H1 (cell line): ENCODE measurements around the gene HRH3. TPM values are rescaled to one million over a fixed set of nuclear protein-coding genes. Genes with fewer than 3 reads are reported as not detected.

Source experiments
- CTCF ChIA-PET: fragments of 300-600 bp; sonication (Branson Sonifier 250); formaldehyde crosslinking; loops from one replicate; lab custom pipeline; 2021; ENCODE audit not compliant: partially characterized antibody; lab: Charles Lee
- POLR2A ChIA-PET: fragments of 300-600 bp; sonication (Branson Sonifier 250); formaldehyde crosslinking; loops from one replicate; lab custom pipeline; 2021; ENCODE audit warnings: inconsistent platforms; ENCODE audit not compliant: partially characterized antibody; lab: Charles Lee
- DNase-seq, 2 experiments: peaks; one replicate each; pipeline versions ENCODE4 v3.0.0 to v3.0.0-alpha.2; 2010 to 2022; ENCODE audit warnings: low spot score in 2 of 2, low read depth in 1 of 2, mixed read lengths in 1 of 2
- FAIRE-seq: peaks from 2 replicates; lab custom pipeline; 2011; peaks lifted over from hg19 to GRCh38; lab: Jason Lieb, UNC
- H2AFZ ChIP-seq: 2 replicates; pipeline ENCODE4 v1.8.1; 2012; ENCODE audit warnings: low read length, inconsistent platforms
- H2AK5ac ChIP-seq: 2 replicates; pipeline ENCODE4 v1.6.1; 2013; ENCODE audit warnings: low read depth, low read length
- H2BK120ac ChIP-seq: replicated peaks from 2 replicates; pipeline ENCODE3; 2013; ENCODE audit warnings: low read depth, low read length, inconsistent platforms
- H2BK12ac ChIP-seq: 2 replicates; pipeline ENCODE4 v1.6.1; 2013; ENCODE audit warnings: low read depth, low read length
- H2BK15ac ChIP-seq: 2 replicates; pipeline ENCODE4 v1.6.1; 2013; ENCODE audit warnings: low read length
- H2BK20ac ChIP-seq: 2 replicates; pipeline ENCODE4 v1.6.1; 2013; ENCODE audit warnings: low read length
- H2BK5ac ChIP-seq: 2 replicates; pipeline ENCODE4 v1.6.1; 2013; ENCODE audit warnings: low read depth, low read length
- H3K14ac ChIP-seq: 2 replicates; pipeline ENCODE4 v1.6.1; 2013; ENCODE audit warnings: inconsistent platforms; ENCODE audit not compliant: insufficient read length
- H3K18ac ChIP-seq: 2 replicates; pipeline ENCODE4 v1.6.1; 2013; ENCODE audit warnings: low read length; ENCODE audit errors: extremely low read depth
- H3K23ac ChIP-seq: 2 replicates; pipeline ENCODE4 v1.6.1; 2013; ENCODE audit warnings: inconsistent platforms; ENCODE audit not compliant: insufficient read length
- H3K23me2 ChIP-seq: 2 replicates; pipeline ENCODE4 v1.6.1; 2013; ENCODE audit warnings: low read depth, low read length
- H3K27ac ChIP-seq: 2 replicates; pipeline ENCODE4 v1.6.1; 2011; ENCODE audit warnings: low read depth, low read length, inconsistent platforms
- H3K27me3 ChIP-seq, 4 experiments: replicated peaks in 1 of 4; 1 replicate in 1 of 4; 2 replicates in 3 of 4; pipeline versions ENCODE4 v1.6.1 to v1.8.1; 2011 to 2013; ENCODE audit warnings: low read length in 3 of 4, mild to moderate bottlenecking in 3 of 4, inconsistent platforms in 2 of 4, mixed read lengths in 2 of 4, moderate library complexity in 1 of 4; ENCODE audit not compliant: control insufficient read depth in 3 of 4, insufficient read depth in 3 of 4; ENCODE audit errors: extremely low read depth in 1 of 4
- H3K36me3 ChIP-seq, 4 experiments: 2 replicates each; pipeline versions ENCODE4 v1.6.1 to v1.8.1; 2011 to 2013; ENCODE audit warnings: mild to moderate bottlenecking in 4 of 4, low read length in 3 of 4, moderate library complexity in 2 of 4, control low read depth in 1 of 4, inconsistent platforms in 1 of 4; ENCODE audit not compliant: insufficient read depth in 4 of 4, control insufficient read depth in 2 of 4
- H3K4ac ChIP-seq: replicated peaks from 2 replicates; pipeline ENCODE3; 2013; ENCODE audit warnings: low read length, low read depth, mixed read lengths, inconsistent platforms; ENCODE audit not compliant: insufficient read length
- H3K4me1 ChIP-seq, 4 experiments: replicated peaks in 1 of 4; 1 replicate in 1 of 4; 2 replicates in 3 of 4; pipeline versions ENCODE4 v1.6.1 to v1.8.1; 2011 to 2013; ENCODE audit warnings: low read length in 3 of 4, inconsistent platforms in 2 of 4, mixed read lengths in 1 of 4; ENCODE audit not compliant: insufficient read depth in 4 of 4, control insufficient read depth in 3 of 4
- H3K4me2 ChIP-seq, 2 experiments: 2 replicates each; pipeline versions ENCODE4 v1.6.1 to v1.8.1; 2011 to 2013; ENCODE audit warnings: low read depth in 2 of 2, low read length in 2 of 2, control low read depth in 1 of 2, inconsistent platforms in 1 of 2, mild to moderate bottlenecking in 1 of 2; ENCODE audit not compliant: insufficient read depth in 1 of 2
- H3K4me3 ChIP-seq, 4 experiments: fragments of 200-600, 300-600 bp in 1 of 4; sonication (generic), shearing (Covaris generic), sonication (Bioruptor Twin) in 1 of 4; 2 replicates each; pipeline versions ENCODE4 v1.5.1 to v1.8.1; 2011 to 2016; ENCODE audit warnings: low read length in 4 of 4, low read depth in 3 of 4, control low read depth in 2 of 4, inconsistent platforms in 2 of 4, mild to moderate bottlenecking in 2 of 4, mixed read lengths in 1 of 4, moderate library complexity in 1 of 4; ENCODE audit not compliant: insufficient read depth in 2 of 4; ENCODE audit errors: extremely low read depth in 1 of 4
- H3K56ac ChIP-seq: replicated peaks from 2 replicates; pipeline ENCODE3; 2013; ENCODE audit warnings: low read depth, mild to moderate bottlenecking, mixed read lengths, low read length, inconsistent platforms; ENCODE audit not compliant: insufficient read length
- H3K79me1 ChIP-seq: 2 replicates; pipeline ENCODE4 v1.6.1; 2013; ENCODE audit warnings: low read depth, low read length, control low read depth
- H3K79me2 ChIP-seq, 2 experiments: 2 replicates each; pipeline versions ENCODE4 v1.6.1 to v1.8.1; 2012 to 2013; ENCODE audit warnings: low read length in 2 of 2, mild to moderate bottlenecking in 2 of 2, inconsistent platforms in 1 of 2; ENCODE audit not compliant: insufficient read depth in 2 of 2, control insufficient read depth in 1 of 2
- H3K9ac ChIP-seq, 4 experiments: replicated peaks in 1 of 4; 1 replicate in 1 of 4; 2 replicates in 3 of 4; pipeline versions ENCODE4 v1.6.1 to v1.8.1; 2011 to 2013; ENCODE audit warnings: low read depth in 3 of 4, low read length in 3 of 4, control low read depth in 2 of 4, mild to moderate bottlenecking in 2 of 4, moderate library complexity in 2 of 4, inconsistent platforms in 1 of 4; ENCODE audit errors: extremely low read depth in 1 of 4
- H3K9me3 ChIP-seq, 2 experiments: 2 replicates each; pipeline versions ENCODE4 v1.6.1 to v1.8.1; 2012 to 2013; ENCODE audit warnings: mild to moderate bottlenecking in 2 of 2, moderate library complexity in 2 of 2, control low read depth in 1 of 2, inconsistent platforms in 1 of 2, low read depth in 1 of 2, low read length in 1 of 2, mixed read lengths in 1 of 2; ENCODE audit not compliant: insufficient read depth in 2 of 2
- H4K20me1 ChIP-seq, 2 experiments: replicated peaks in 1 of 2; 2 replicates each; pipeline versions ENCODE3 to v1.8.1; 2011 to 2013; ENCODE audit warnings: inconsistent platforms in 2 of 2, low read length in 2 of 2, mild to moderate bottlenecking in 1 of 2; ENCODE audit not compliant: insufficient read depth in 2 of 2, control insufficient read depth in 1 of 2
- H4K5ac ChIP-seq: 2 replicates; pipeline ENCODE4 v1.6.1; 2013; ENCODE audit warnings: low read length, low read depth, mixed read lengths, inconsistent platforms; ENCODE audit not compliant: insufficient read length
- H4K8ac ChIP-seq: 2 replicates; pipeline ENCODE4 v1.8.0; 2013; ENCODE audit warnings: mild to moderate bottlenecking, moderate library complexity, low read length, inconsistent platforms; ENCODE audit not compliant: insufficient read depth; ENCODE audit errors: extremely low read depth
- H4K91ac ChIP-seq: replicated peaks from 2 replicates; pipeline ENCODE3; 2013; ENCODE audit warnings: low read length, mixed read lengths, inconsistent platforms; ENCODE audit not compliant: insufficient read length
- TEAD4 ChIP-seq: IDR thresholded peaks from 2 replicates; pipeline ENCODE4 v1.6.1; 2012; ENCODE audit warnings: low read depth, low read length, inconsistent platforms, mixed read lengths
- WGBS, 2 experiments: shearing (Covaris generic) in 1 of 2; methylation state at CpG; one replicate each; pipeline versions ENCODE4 v1.1.6 to v1.1.7; 2013 to 2015; ENCODE audit warnings: low lambda C conversion rate in 2 of 2, mixed read lengths in 2 of 2, inconsistent platforms in 1 of 2, low coverage in 1 of 2, missing lambda C conversion rate in 1 of 2; ENCODE audit not compliant: insufficient replicate concordance in 2 of 2, insufficient coverage in 1 of 2, insufficient read length in 1 of 2; ENCODE audit errors: extremely low coverage in 1 of 2, missing lambda C conversion rate in 1 of 2; 5-methylcytosine and 5-hydroxymethylcytosine counted together
- polyA plus RNA-seq, 7 experiments: library from polyadenylated mRNA; depleted of rRNA in 3 of 7; stranded (reverse) in 5 of 7; unstranded in 2 of 7; fragments of >200 nt in 5 of 7; fragments of 200-250 nt in 2 of 7; gene quantifications; 1 replicate in 5 of 7; 2 replicates in 1 of 7; 4 replicates in 1 of 7; pipeline versions ENCODE4 v1.2.1 to v1.2.3, GENCODE V29; 2011 to 2013; ENCODE audit warnings: missing spikeins in 2 of 7, mixed read lengths in 2 of 7
- total RNA-seq: library from RNA; stranded (reverse); fragmentation: NEBNext Ultra II Directional; extraction: Animal tissue kit (Norgen Biotek cat#: 25700); gene quantifications from 2 replicates; pipeline ENCODE4 v1.2.1, GENCODE V29; 2021

Gene HRH3
- total and polyA plus RNA-seq, 2 of the 8 experiments (the other 6 are each of a cell fraction or from before 2014, with no cell fraction given), result 2.0 to 4.5 TPM

DNA sequence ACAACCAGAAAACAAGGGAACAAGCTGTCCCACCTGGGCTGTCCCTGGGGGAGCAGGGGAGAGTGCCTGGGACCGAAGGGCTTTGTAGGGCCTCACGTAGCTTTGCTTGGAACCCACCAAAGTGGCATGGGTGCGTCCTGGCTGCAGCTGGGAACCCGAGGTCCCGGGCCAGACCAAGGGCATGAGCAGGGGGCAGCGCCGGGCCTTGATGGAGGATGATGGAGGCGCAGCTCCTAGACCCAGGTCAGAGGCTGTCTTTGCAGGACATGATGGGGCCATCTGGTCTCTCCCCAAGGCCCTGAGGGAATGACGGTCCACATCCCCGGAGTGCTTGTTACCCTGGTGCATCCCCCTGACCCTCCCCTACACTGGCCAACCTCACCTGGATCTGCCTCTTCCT lies 10.6 kb upstream of the HRH3 start:
- Histone ChIP-seq H3K56ac (no peak overlapping the region), H3K4me1 (peaks cover 0 to 7% (median 5%) of the 10 kb centered on the region in 4 experiments; a peak in 5 of 7 replicates), H3K79me1 (0 out of 2 replicates have a peak, but pooled peaks cover 2% of the 10 kb centered on the region), H2BK20ac (no peak overlapping the region), H2BK120ac (no peak overlapping the region), H3K18ac (no peak overlapping the region), H3K79me2 (no peaks in the 10 kb centered on the region), H2AK5ac (peak overlapping the region; percentile 89; the same call in 1 of the 2 replicates), H4K8ac (no peak overlapping the region), H3K9me3 (peaks cover 0 to 5% of the 10 kb centered on the region in 2 experiments; a peak in 1 of 4 replicates)
- no peak for TF ChIP-seq TEAD4
- TF ChIP-seq, all 59 proteins: peak for 0
- ChIA-PET CTCF (interaction anchor here (1.0 kb wide), 1 partner anchor 30 kb away, joined by 3 read pairs; no protein-coding TSS in a partner anchor), POLR2A (no interaction called here)
- Histone ChIP-seq H3K4ac (no peak overlapping the region), H2BK12ac (no peak overlapping the region), H4K5ac (no peak overlapping the region), H3K4me3 (no peak overlapping the region), H3K27me3 (peaks cover 0 to 6% (median 2%) of the 10 kb centered on the region in 4 experiments; a peak in 3 of 7 replicates), H2AFZ (no peak overlapping the region), H3K9ac (no peak overlapping the region), H3K14ac (no peak overlapping the region), H3K23ac (no peak overlapping the region), H3K4me2 (no peak overlapping the region), H3K36me3 (no peaks in the 10 kb centered on the region), H4K20me1 (peaks cover 0 to 15% of the 10 kb centered on the region in 2 experiments), H2BK5ac (no peak overlapping the region), H2BK15ac (no peak overlapping the region), H4K91ac (no peak overlapping the region), H3K27ac (no peak overlapping the region), H3K23me2 (peaks cover 18% of the 10 kb centered on the region)
- WGBS, 2 experiments, result 92% methylated on average over 10 of the region's 10 CpGs; no CpG with 5 or more reads in 1 of the 2 experiments
- FAIRE-seq (no peak), DNase-seq (no peak)
